NCI-H1436 treated with DMSO at 0.1 percent for 48 hours (cell line): ENCODE data around the gene CCDC146.
"Not testable (repeated sequence)": the region's sequence is repeated elsewhere in the genome, so short reads cannot be mapped to it uniquely, and the experiment has no call there.

Experiments
- DNase-seq: peaks from one replicate; lab custom pipeline; 2025; lab: John Stamatoyannopoulos, UW

CCDC146 gene

GRCh38 chr7:77140291-77140690, 17.9 kb downstream of the CCDC146 start:
- DNase-seq: not testable (repeated sequence)

- DNase-seq: not testable (repeated sequence)
Measured at GRCh38 chr7:77152232-77152631, 29.8 kb downstream of the CCDC146 start.

GRCh38 chr7:77154917-77155464, 32.6 kb downstream of the CCDC146 start:
- not testable (repeated sequence) for DNase-seq

- DNase-seq: not testable (repeated sequence)
Measured at GRCh38 chr7:77155601-77156377, 33.4 kb downstream of the CCDC146 start.

GRCh38 chr7:77157034-77157433, 34.6 kb downstream of the CCDC146 start:
- DNase-seq: not testable (repeated sequence)

GRCh38 chr7:77157446-77157845, 35.0 kb downstream of the CCDC146 start:
- no peak for DNase-seq

- DNase-seq: not testable (repeated sequence)
Measured at GRCh38 chr7:77171073-77171472, 48.7 kb downstream of the CCDC146 start.

GRCh38 chr7:77172437-77173172, 50.2 kb downstream of the CCDC146 start:
- DNase-seq: not testable (repeated sequence)

- DNase-seq: not testable (repeated sequence)
Measured at GRCh38 chr7:77174418-77174817, 52.0 kb downstream of the CCDC146 start.

- not testable (repeated sequence) for DNase-seq
Measured at GRCh38 chr7:77175274-77175800, 52.9 kb downstream of the CCDC146 start.

GRCh38 chr7:77177321-77177904, 55.0 kb downstream of the CCDC146 start:
- DNase-seq: not testable (repeated sequence)

- DNase-seq: not testable (repeated sequence)
Measured at GRCh38 chr7:77178024-77178423, 55.6 kb downstream of the CCDC146 start.

GRCh38 chr7:77181015-77181595, 58.7 kb downstream of the CCDC146 start:
- no peak for DNase-seq

GRCh38 chr7:77181734-77182133, 59.3 kb downstream of the CCDC146 start:
- no peak for DNase-seq

GRCh38 chr7:77182261-77182660, 59.8 kb downstream of the CCDC146 start:
- DNase-seq: no peak

- no peak for DNase-seq
Measured at GRCh38 chr7:77184463-77184862, 62.0 kb downstream of the CCDC146 start.

GRCh38 chr7:77184990-77185389, 62.6 kb downstream of the CCDC146 start:
- no peak for DNase-seq

GRCh38 chr7:77185866-77186265, 63.5 kb downstream of the CCDC146 start:
- no peak for DNase-seq

GRCh38 chr7:77188731-77189437, 66.5 kb downstream of the CCDC146 start:
- no peak for DNase-seq

GRCh38 chr7:77197141-77197540, 74.7 kb downstream of the CCDC146 start:
- DNase-seq: no peak
